ENCODE measurements around the gene PTPRR.

Gene PTPRR

GRCh38 chr12:70619471-70620152 lies 300.9 kb downstream of the PTPRR start:
- no peak overlapping the region for H3K4me3 ChIP-seq (ENCODE audit: low read depth, low read length)
- H3K36me3 ChIP-seq (ENCODE audit: control insufficient read depth, insufficient read depth, low read length), result no peaks in the 10 kb centered on the region
- H3K9ac ChIP-seq (ENCODE audit: low read depth, low read length), result no peak overlapping the region
- no peaks in the 10 kb centered on the region for H3K9me3 ChIP-seq (ENCODE audit: control insufficient read depth, insufficient read depth, low read length)
- no peaks in the 10 kb centered on the region for H3K27me3 ChIP-seq (ENCODE audit: control insufficient read depth, insufficient read depth, low read length)
- H3K4me1 ChIP-seq (ENCODE audit: control insufficient read depth, insufficient read depth, low read length), result peaks cover 7% of the 10 kb centered on the region

GRCh38 chr12:70618371-70618770 lies 302.2 kb downstream of the PTPRR start:
- H3K4me1 ChIP-seq (ENCODE audit: control insufficient read depth, insufficient read depth, low read length), result peaks cover 10% of the 10 kb centered on the region
- H3K9ac ChIP-seq (ENCODE audit: low read depth, low read length), result no peak overlapping the region
- no peaks in the 10 kb centered on the region for H3K36me3 ChIP-seq (ENCODE audit: control insufficient read depth, insufficient read depth, low read length)
- H3K4me3 ChIP-seq (ENCODE audit: low read depth, low read length), result no peak overlapping the region
- H3K27me3 ChIP-seq (ENCODE audit: control insufficient read depth, insufficient read depth, low read length), result no peaks in the 10 kb centered on the region
- no peaks in the 10 kb centered on the region for H3K9me3 ChIP-seq (ENCODE audit: control insufficient read depth, insufficient read depth, low read length)

- H3K9ac ChIP-seq (ENCODE audit: low read depth, low read length), result no peak overlapping the region
- no peaks in the 10 kb centered on the region for H3K36me3 ChIP-seq (ENCODE audit: control insufficient read depth, insufficient read depth, low read length)
- no peaks in the 10 kb centered on the region for H3K9me3 ChIP-seq (ENCODE audit: control insufficient read depth, insufficient read depth, low read length)
- H3K4me1 ChIP-seq (ENCODE audit: control insufficient read depth, insufficient read depth, low read length), result peaks cover 10% of the 10 kb centered on the region
- H3K27me3 ChIP-seq (ENCODE audit: control insufficient read depth, insufficient read depth, low read length), result no peaks in the 10 kb centered on the region
- H3K4me3 ChIP-seq (ENCODE audit: low read depth, low read length), result no peak overlapping the region
Observed at GRCh38 chr12:70617450-70617849, 303.1 kb downstream of the PTPRR start.

GRCh38 chr12:70615174-70615866 lies 305.2 kb downstream of the PTPRR start:
- no peaks in the 10 kb centered on the region for H3K36me3 ChIP-seq (ENCODE audit: control insufficient read depth, insufficient read depth, low read length)
- H3K4me1 ChIP-seq (ENCODE audit: control insufficient read depth, insufficient read depth, low read length), result peaks cover 10% of the 10 kb centered on the region
- no peak overlapping the region for H3K9ac ChIP-seq (ENCODE audit: low read depth, low read length)
- peaks cover 6% of the 10 kb centered on the region for H3K27me3 ChIP-seq (ENCODE audit: control insufficient read depth, insufficient read depth, low read length)
- no peaks in the 10 kb centered on the region for H3K9me3 ChIP-seq (ENCODE audit: control insufficient read depth, insufficient read depth, low read length)
- no peak overlapping the region for H3K4me3 ChIP-seq (ENCODE audit: low read depth, low read length)

GRCh38 chr12:70609739-70610491 lies 310.6 kb downstream of the PTPRR start:
- H3K4me3 ChIP-seq (ENCODE audit: low read depth, low read length), result peak overlapping the region; percentile 61
- no peak overlapping the region for H3K9ac ChIP-seq (ENCODE audit: low read depth, low read length)

GRCh38 chr12:70609203-70609602 lies 311.3 kb downstream of the PTPRR start:
- Histone ChIP-seq H3K27me3 (ENCODE audit: control insufficient read depth, insufficient read depth, low read length) (peaks cover 21% of the 10 kb centered on the region), H3K9ac (ENCODE audit: low read depth, low read length) (no peak overlapping the region), H3K9me3 (ENCODE audit: control insufficient read depth, insufficient read depth, low read length) (no peaks in the 10 kb centered on the region), H3K4me1 (ENCODE audit: control insufficient read depth, insufficient read depth, low read length) (peaks cover 2% of the 10 kb centered on the region), H3K4me3 (ENCODE audit: low read depth, low read length) (peak overlapping the region; percentile 61), H3K36me3 (ENCODE audit: control insufficient read depth, insufficient read depth, low read length) (no peaks in the 10 kb centered on the region)

More at GRCh38 chr12:70609739-70610491, 310.6 kb downstream of the PTPRR start:
- peaks cover 2% of the 10 kb centered on the region for H3K4me1 ChIP-seq (ENCODE audit: control insufficient read depth, insufficient read depth, low read length)
- H3K9me3 ChIP-seq (ENCODE audit: control insufficient read depth, insufficient read depth, low read length), result no peaks in the 10 kb centered on the region
- peaks cover 21% of the 10 kb centered on the region for H3K27me3 ChIP-seq (ENCODE audit: control insufficient read depth, insufficient read depth, low read length)
- H3K36me3 ChIP-seq (ENCODE audit: control insufficient read depth, insufficient read depth, low read length), result no peaks in the 10 kb centered on the region

- no peaks in the 10 kb centered on the region for H3K4me1 ChIP-seq (ENCODE audit: control insufficient read depth, insufficient read depth, low read length)
- H3K9ac ChIP-seq (ENCODE audit: low read depth, low read length), result no peak overlapping the region
- no peaks in the 10 kb centered on the region for H3K9me3 ChIP-seq (ENCODE audit: control insufficient read depth, insufficient read depth, low read length)
- H3K27me3 ChIP-seq (ENCODE audit: control insufficient read depth, insufficient read depth, low read length), result peaks cover 21% of the 10 kb centered on the region
- H3K4me3 ChIP-seq (ENCODE audit: low read depth, low read length), result no peak overlapping the region
- H3K36me3 ChIP-seq (ENCODE audit: control insufficient read depth, insufficient read depth, low read length), result no peaks in the 10 kb centered on the region
Observed at GRCh38 chr12:70608184-70608583, 312.4 kb downstream of the PTPRR start.

DNA sequence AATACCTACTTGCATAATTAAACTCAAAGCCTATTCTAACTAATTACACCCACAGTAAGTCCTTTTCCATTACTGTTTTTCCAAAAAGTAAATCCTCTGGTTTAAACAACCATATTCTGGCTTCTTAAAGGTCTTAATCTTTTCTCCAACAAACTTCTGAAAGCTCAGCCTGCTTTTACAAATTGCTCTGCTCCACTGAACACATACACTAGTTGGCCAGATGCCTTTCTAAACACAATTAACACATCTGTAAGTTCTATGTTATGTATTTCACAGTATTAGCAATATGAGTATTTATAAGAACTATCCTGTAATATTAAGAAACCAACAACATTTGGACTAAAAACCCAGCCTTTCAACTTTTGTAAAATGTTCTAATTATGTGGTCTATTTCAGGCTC lies 313.4 kb downstream of the PTPRR start:
- H3K27me3 ChIP-seq (ENCODE audit: control insufficient read depth, insufficient read depth, low read length), result peaks cover 21% of the 10 kb centered on the region
- H3K9me3 ChIP-seq (ENCODE audit: control insufficient read depth, insufficient read depth, low read length), result no peaks in the 10 kb centered on the region
- H3K4me3 ChIP-seq (ENCODE audit: low read depth, low read length), result no peak overlapping the region
- H3K9ac ChIP-seq (ENCODE audit: low read depth, low read length), result no peak overlapping the region
- H3K4me1 ChIP-seq (ENCODE audit: control insufficient read depth, insufficient read depth, low read length), result no peaks in the 10 kb centered on the region
- H3K36me3 ChIP-seq (ENCODE audit: control insufficient read depth, insufficient read depth, low read length), result no peaks in the 10 kb centered on the region

DNA sequence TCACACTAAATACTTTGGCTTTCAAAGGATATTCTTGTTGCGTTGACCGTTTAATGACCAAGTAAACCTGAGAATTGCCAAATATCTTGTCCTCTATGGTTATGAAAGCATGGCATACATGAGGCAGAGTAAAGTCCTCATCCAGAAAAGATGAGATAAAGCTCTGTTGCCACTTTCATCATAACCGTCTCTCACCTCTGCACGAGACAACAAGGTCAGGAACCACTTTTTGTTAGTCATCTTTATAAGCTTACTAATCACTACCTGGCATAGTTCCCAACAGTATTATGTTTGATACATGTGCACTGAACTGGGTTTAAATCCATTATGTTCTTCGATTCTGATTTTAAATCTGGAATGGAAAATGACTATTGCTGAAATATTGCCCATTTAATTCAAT lies 314.6 kb downstream of the PTPRR start:
- Histone ChIP-seq H3K27me3 (ENCODE audit: control insufficient read depth, insufficient read depth, low read length) (peaks cover 21% of the 10 kb centered on the region), H3K9me3 (ENCODE audit: control insufficient read depth, insufficient read depth, low read length) (no peaks in the 10 kb centered on the region), H3K4me3 (ENCODE audit: low read depth, low read length) (no peak overlapping the region), H3K4me1 (ENCODE audit: control insufficient read depth, insufficient read depth, low read length) (no peaks in the 10 kb centered on the region), H3K9ac (ENCODE audit: low read depth, low read length) (no peak overlapping the region), H3K36me3 (ENCODE audit: control insufficient read depth, insufficient read depth, low read length) (no peaks in the 10 kb centered on the region)

- Histone ChIP-seq H3K9me3 (ENCODE audit: control insufficient read depth, insufficient read depth, low read length) (no peaks in the 10 kb centered on the region), H3K36me3 (ENCODE audit: control insufficient read depth, insufficient read depth, low read length) (no peaks in the 10 kb centered on the region), H3K4me1 (ENCODE audit: control insufficient read depth, insufficient read depth, low read length) (no peaks in the 10 kb centered on the region), H3K4me3 (ENCODE audit: low read depth, low read length) (no peak overlapping the region), H3K9ac (ENCODE audit: low read depth, low read length) (no peak overlapping the region), H3K27me3 (ENCODE audit: control insufficient read depth, insufficient read depth, low read length) (peaks cover 15% of the 10 kb centered on the region)
Observed at GRCh38 chr12:70604662-70605061, 315.9 kb downstream of the PTPRR start.

- no peaks in the 10 kb centered on the region for H3K4me1 ChIP-seq (ENCODE audit: control insufficient read depth, insufficient read depth, low read length)
- H3K36me3 ChIP-seq (ENCODE audit: control insufficient read depth, insufficient read depth, low read length), result no peaks in the 10 kb centered on the region
- H3K9me3 ChIP-seq (ENCODE audit: control insufficient read depth, insufficient read depth, low read length), result no peaks in the 10 kb centered on the region
- H3K4me3 ChIP-seq (ENCODE audit: low read depth, low read length), result no peak overlapping the region
- no peaks in the 10 kb centered on the region for H3K27me3 ChIP-seq (ENCODE audit: control insufficient read depth, insufficient read depth, low read length)
- no peak overlapping the region for H3K9ac ChIP-seq (ENCODE audit: low read depth, low read length)
Observed at GRCh38 chr12:70603044-70603443, 317.5 kb downstream of the PTPRR start.

All from iPS-15b (cell line).